HepG2 (cell line): Measurements from ENCODE around the gene DDX54. TPM values are rescaled to one million over a fixed set of nuclear protein-coding genes. Genes with fewer than 3 reads are reported as not detected.

ENCODE experiments used
- BCL6 ChIP-seq: IDR thresholded peaks from 2 replicates; pipeline ENCODE4 v1.6.1; 2016; ENCODE audit warnings: missing genetic modification reagents, missing compliant biosample characterization
- CENPX ChIP-seq: sonication (generic); formaldehyde crosslinking; IDR thresholded peaks from 2 replicates; pipeline ENCODE4 v1.9.0; 2021; ENCODE audit warnings: mild to moderate bottlenecking, missing genetic modification reagents, moderate library complexity
- EED ChIP-seq: sonication (generic); formaldehyde crosslinking; IDR thresholded peaks from 2 replicates; pipeline ENCODE4 v1.5.0; 2020; ENCODE audit warnings: mild to moderate bottlenecking, missing genetic modification reagents
- HDAC6 ChIP-seq: fragments of 200-600 bp; sonication (generic); IDR thresholded peaks from 2 replicates; pipeline ENCODE4 v1.7.0; 2017; ENCODE audit warnings: mild to moderate bottlenecking, antibody characterized with exemption, low read length, low read depth
- IRF1 ChIP-seq: sonication (generic); formaldehyde crosslinking; IDR thresholded peaks from 2 replicates; pipeline ENCODE4 v1.4.0; 2020; ENCODE audit warnings: low read depth, mild to moderate bottlenecking, missing genetic modification reagents
- KMT2A ChIP-seq: sonication (generic); formaldehyde crosslinking; IDR thresholded peaks from 2 replicates; pipeline ENCODE4 v1.4.0; 2020; ENCODE audit warnings: missing genetic modification reagents
- NCOA2 ChIP-seq: sonication (generic); formaldehyde crosslinking; IDR thresholded peaks from 2 replicates; pipeline ENCODE4 v1.8.0; 2022; ENCODE audit warnings: inconsistent platforms
- NR2F2 ChIP-seq: IDR thresholded peaks from 2 replicates; pipeline ENCODE4 v1.6.1; 2012; ENCODE audit warnings: low read depth, inconsistent platforms, borderline replicate concordance
- PAXIP1 ChIP-seq: sonication (generic); formaldehyde crosslinking; conservative IDR thresholded peaks from 2 replicates; pipeline ENCODE4 v1.4.0; 2020; ENCODE audit warnings: mild to moderate bottlenecking, missing genetic modification reagents, moderate library complexity
- RXRA ChIP-seq: sonication (generic); formaldehyde crosslinking; IDR thresholded peaks from 2 replicates; pipeline ENCODE4 v1.5.1; 2020; ENCODE audit warnings: missing genetic modification reagents
- TIGD3 ChIP-seq: sonication (generic); formaldehyde crosslinking; IDR thresholded peaks from 2 replicates; pipeline ENCODE4 v1.5.1; 2020; ENCODE audit warnings: mild to moderate bottlenecking, missing genetic modification reagents, borderline replicate concordance
- TRAFD1 ChIP-seq: sonication (generic); formaldehyde crosslinking; IDR thresholded peaks from 2 replicates; pipeline ENCODE4 v1.5.1; 2020; ENCODE audit warnings: missing genetic modification reagents, mild to moderate bottlenecking, borderline replicate concordance
- ZBTB44 ChIP-seq: sonication (generic); formaldehyde crosslinking; IDR thresholded peaks from 2 replicates; pipeline ENCODE4 v1.4.0; 2020; ENCODE audit warnings: missing genetic modification reagents
- ZNF180 ChIP-seq: sonication (generic); formaldehyde crosslinking; IDR thresholded peaks from 2 replicates; pipeline ENCODE4 v1.4.0; 2020; ENCODE audit warnings: low read depth, missing genetic modification reagents, borderline replicate concordance
- ZNF343 ChIP-seq: sonication (generic); formaldehyde crosslinking; IDR thresholded peaks from 2 replicates; pipeline ENCODE4 v1.4.0; 2020; ENCODE audit warnings: mild to moderate bottlenecking, missing genetic modification reagents
- ZNF350 ChIP-seq: sonication (generic); formaldehyde crosslinking; IDR thresholded peaks from 2 replicates; pipeline ENCODE4 v1.4.0; 2020; ENCODE audit warnings: mild to moderate bottlenecking, low read depth, missing genetic modification reagents, borderline replicate concordance
- ZNF382 ChIP-seq: sonication (generic); formaldehyde crosslinking; IDR thresholded peaks from 2 replicates; pipeline ENCODE4 v1.5.0; 2020; ENCODE audit warnings: missing genetic modification reagents, mild to moderate bottlenecking, borderline replicate concordance
- ZNF451 ChIP-seq: sonication (generic); formaldehyde crosslinking; IDR thresholded peaks from 2 replicates; pipeline ENCODE4 v1.5.0; 2020; ENCODE audit warnings: mild to moderate bottlenecking, missing genetic modification reagents
- ZNF549 ChIP-seq: sonication (generic); formaldehyde crosslinking; IDR thresholded peaks from 2 replicates; pipeline ENCODE4 v1.5.0; 2020; ENCODE audit warnings: missing genetic modification reagents
- ZNF670 ChIP-seq: sonication (generic); formaldehyde crosslinking; IDR thresholded peaks from 2 replicates; pipeline ENCODE4 v1.8.0; 2022; ENCODE audit warnings: mild to moderate bottlenecking, missing genetic modification reagents, borderline replicate concordance
- polyA plus RNA-seq, 8 experiments: library from polyadenylated mRNA; depleted of rRNA in 3 of 8; stranded (reverse) in 7 of 8; unstranded in 1 of 8; fragments of >200 nt; fragmentation: Illumina TruSeq in 4 of 8; extraction: Trizol in 4 of 8; gene quantifications; 2 replicates each; pipeline versions ENCODE4 v1.2.1 to v1.2.3, GENCODE V29; 2011 to 2016; ENCODE audit warnings: low read depth in 4 of 8, missing spikeins in 1 of 8, mixed read lengths in 1 of 8; ENCODE audit not compliant: insufficient read depth in 1 of 8
- total RNA-seq, 5 experiments: library from RNA; depleted of rRNA; stranded (reverse); fragments of >200 nt; fragmentation: Illumina TruSeq; extraction: Trizol; gene quantifications; 2 replicates each; pipeline ENCODE4 v1.2.3, GENCODE V29; 2016; ENCODE audit warnings: low read depth in 1 of 5

Gene DDX54
- total and polyA plus RNA-seq, 2 of the 13 experiments (the other 11 are each of a cell fraction or from before 2014, with no cell fraction given): 59.7 to 61.1 TPM

- TF ChIP-seq CENPX (no peak), ZNF549 (CRISPR knock-in tag) (no peak), ZNF382 (no peak), ZNF670 (CRISPR knock-in tag) (no peak), ZNF451 (CRISPR knock-in tag) (no peak), IRF1 (no peak), HDAC6 (no peak), RXRA (0 out of 2 replicates have a peak, but pooled peaks have one; percentile 59), TIGD3 (no peak), EED (CRISPR knock-in tag) (no peak), NR2F2 (no peak), ZNF180 (CRISPR knock-in tag) (no peak), KMT2A (CRISPR knock-in tag) (no peak), BCL6 (0 out of 2 replicates have a peak, but pooled peaks have one; percentile 16), PAXIP1 (no peak), ZNF343 (CRISPR knock-in tag) (no peak), ZBTB44 (CRISPR knock-in tag) (no peak), TRAFD1 (CRISPR knock-in tag) (no peak), ZNF350 (CRISPR knock-in tag) (no peak), NCOA2 (CRISPR knock-in tag) (no peak)
Measured at GRCh38 chr12:113152835-113153814, 32.2 kb downstream of the DDX54 start (continued).
